HG02970 (cell line): Measurements from ENCODE around the gene ACTN1.

Experiments
- ATAC-seq: cut with Tn5 transposase; IDR thresholded peaks from one replicate; pipeline ENCODE4 v1.9.1; 2021; ENCODE audit warnings: mild to moderate bottlenecking, moderate library complexity, moderate number of reproducible peaks; ENCODE audit not compliant: unreplicated experiment, low FRiP score

ACTN1 gene

GRCh38 chr14:68921049-68921448, 58.1 kb downstream of the ACTN1 start:
- ATAC-seq = no peak

GRCh38 chr14:68919129-68919927, 59.8 kb downstream of the ACTN1 start:
- ATAC-seq = no peak

- no peak for ATAC-seq
These were observed 60.5 kb downstream of the ACTN1 start for GRCh38 chr14:68918612-68919011.

GRCh38 chr14:68916358-68916941, 62.7 kb downstream of the ACTN1 start:
- ATAC-seq = no peak

GRCh38 chr14:68913516-68913915, 65.6 kb downstream of the ACTN1 start:
- ATAC-seq = no peak

GRCh38 chr14:68911594-68912227, 67.4 kb downstream of the ACTN1 start:
- no peak for ATAC-seq

- ATAC-seq = no peak
These were observed 68.6 kb downstream of the ACTN1 start for GRCh38 chr14:68910540-68910939.

- ATAC-seq = no peak
These were observed 70.3 kb downstream of the ACTN1 start for GRCh38 chr14:68908803-68909202.

GRCh38 chr14:68908201-68908600, 70.9 kb downstream of the ACTN1 start:
- no peak for ATAC-seq

- ATAC-seq = no peak
These were observed 72.7 kb downstream of the ACTN1 start for GRCh38 chr14:68906439-68906838.

- ATAC-seq = no peak
These were observed 73.8 kb downstream of the ACTN1 start for GRCh38 chr14:68905107-68905895.

- no peak for ATAC-seq
These were observed 76.7 kb downstream of the ACTN1 start for GRCh38 chr14:68902357-68902756.

GRCh38 chr14:68899033-68899603, 80.0 kb downstream of the ACTN1 start:
- no peak for ATAC-seq

- ATAC-seq = no peak
These were observed 80.7 kb downstream of the ACTN1 start for GRCh38 chr14:68898248-68899032.

GRCh38 chr14:68897559-68898155, 81.4 kb downstream of the ACTN1 start:
- no peak for ATAC-seq

GRCh38 chr14:68896132-68896531, 83.0 kb downstream of the ACTN1 start:
- ATAC-seq = no peak

GRCh38 chr14:68894802-68895703, 84.0 kb downstream of the ACTN1 start:
- ATAC-seq = no peak

- no peak for ATAC-seq
These were observed 85.0 kb downstream of the ACTN1 start for GRCh38 chr14:68894123-68894522.
